ENCODE measurements around the gene HMGXB4. TPM values are rescaled to one million over a fixed set of nuclear protein-coding genes. Genes with fewer than 3 reads are reported as not detected.

HMGXB4 gene
- total and polyA plus RNA-seq, 2 of the 4 experiments (the other 2 are of a cell fraction), result 11.8 to 18.5 TPM

DNA sequence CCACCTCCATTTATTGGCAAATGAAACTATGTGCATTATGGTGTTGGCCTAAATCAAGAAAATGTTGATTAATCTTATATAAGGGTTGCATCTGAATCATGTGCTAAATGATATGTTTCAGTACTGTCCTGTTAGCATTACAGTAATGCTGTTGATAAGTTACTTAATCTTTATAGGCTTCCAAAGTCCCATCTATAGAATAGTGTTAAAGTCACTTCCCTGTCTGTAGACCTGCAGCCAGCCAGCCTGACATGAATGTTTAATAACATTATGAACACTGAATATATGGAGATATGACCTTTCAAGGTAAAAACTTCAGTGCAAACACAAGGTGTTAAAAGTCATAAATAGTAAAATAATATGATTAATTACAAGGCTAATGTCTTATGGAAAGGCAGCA is 38.8 kb downstream of the HMGXB4 start:
- no TSS peak for BruUV-seq (replicated peaks)
- no peak overlapping the region for H2AK5ac ChIP-seq (ENCODE audit: low read depth, low read length)
- dilution Hi-C loops (cut with HindIII; ENCODE audit: low sequenced_read_pairs, unreplicated experiment), result no loop called here
- CTCF ChIA-PET, result no interaction called here
- H3K14ac ChIP-seq (replicated peaks; ENCODE audit: low read depth, low read length), result no peak overlapping the region
- H3K27ac ChIP-seq (ENCODE audit: insufficient read depth, low read length), result no peak overlapping the region
- no peak overlapping the region for H2AFZ ChIP-seq (replicated peaks; ENCODE audit: low read length, poor library complexity)
- intact Hi-C loops (cut with micrococcal nuclease), result no loop called here
- no peak overlapping the region for H3K4me2 ChIP-seq (ENCODE audit: low read depth, low read length)
- H4K5ac ChIP-seq (ENCODE audit: low read depth, low read length), result no peak overlapping the region
- in situ Hi-C loops (cut with MboI; ENCODE audit: low sequenced_read_pairs), result no loop called here
- no peak overlapping the region for H3K9ac ChIP-seq (ENCODE audit: low read depth, low read length)
- H2BK5ac ChIP-seq (ENCODE audit: low read depth, low read length, poor library complexity, severe bottlenecking), result no peak overlapping the region
- H2AK9ac ChIP-seq (replicated peaks; ENCODE audit: low read depth, low read length, poor library complexity), result no peak overlapping the region
- H3K4me3 ChIP-seq (ENCODE audit: insufficient read depth, low read depth, low read length), result no peak overlapping the region
- POLR2A ChIA-PET (ENCODE audit: unreplicated experiment), result no interaction called here
- H2BK120ac ChIP-seq (ENCODE audit: low read depth, low read length), result no peak overlapping the region
- peaks cover 6% of the 10 kb centered on the region; the same call in 1 of the 2 replicates for H3K9me1 ChIP-seq (ENCODE audit: insufficient read depth, low read length)
- H3K4ac ChIP-seq (ENCODE audit: low read depth, low read length), result no peak overlapping the region
- TF ChIP-seq USF2 (IDR thresholded peaks at IDR 0.05; ENCODE audit: low read depth, low read length), result no peak
- TF ChIP-seq SMC3 (IDR thresholded peaks at IDR 0.05; ENCODE audit: low read depth, low read length), result no peak
- TF ChIP-seq MAFK (IDR thresholded peaks at IDR 0.05; ENCODE audit: low read depth, low read length), result no peak
- no peak for TF ChIP-seq ELK1 (IDR thresholded peaks at IDR 0.05; ENCODE audit: borderline replicate concordance, low read depth, low read length)
- no peak for TF ChIP-seq RCOR1 (IDR thresholded peaks at IDR 0.05; ENCODE audit: insufficient replicate concordance, low read length)
- no peak for TF ChIP-seq FOS (IDR thresholded peaks at IDR 0.05; ENCODE audit: low read depth, low read length)
- TF ChIP-seq MAZ (IDR thresholded peaks at IDR 0.05; ENCODE audit: borderline replicate concordance, low read depth, low read length), result no peak
- TF ChIP-seq RAD21 (IDR thresholded peaks at IDR 0.05; ENCODE audit: low read length), result no peak
- TF ChIP-seq BHLHE40 (IDR thresholded peaks at IDR 0.05; ENCODE audit: low read depth, low read length), result no peak
- no peak for TF ChIP-seq POLR2A (IDR thresholded peaks at IDR 0.05; ENCODE audit: low read depth, low read length)
- TF ChIP-seq CHD1 (IDR thresholded peaks at IDR 0.05; ENCODE audit: low read depth, low read length), result no peak
- TF ChIP-seq, protein P1, sequence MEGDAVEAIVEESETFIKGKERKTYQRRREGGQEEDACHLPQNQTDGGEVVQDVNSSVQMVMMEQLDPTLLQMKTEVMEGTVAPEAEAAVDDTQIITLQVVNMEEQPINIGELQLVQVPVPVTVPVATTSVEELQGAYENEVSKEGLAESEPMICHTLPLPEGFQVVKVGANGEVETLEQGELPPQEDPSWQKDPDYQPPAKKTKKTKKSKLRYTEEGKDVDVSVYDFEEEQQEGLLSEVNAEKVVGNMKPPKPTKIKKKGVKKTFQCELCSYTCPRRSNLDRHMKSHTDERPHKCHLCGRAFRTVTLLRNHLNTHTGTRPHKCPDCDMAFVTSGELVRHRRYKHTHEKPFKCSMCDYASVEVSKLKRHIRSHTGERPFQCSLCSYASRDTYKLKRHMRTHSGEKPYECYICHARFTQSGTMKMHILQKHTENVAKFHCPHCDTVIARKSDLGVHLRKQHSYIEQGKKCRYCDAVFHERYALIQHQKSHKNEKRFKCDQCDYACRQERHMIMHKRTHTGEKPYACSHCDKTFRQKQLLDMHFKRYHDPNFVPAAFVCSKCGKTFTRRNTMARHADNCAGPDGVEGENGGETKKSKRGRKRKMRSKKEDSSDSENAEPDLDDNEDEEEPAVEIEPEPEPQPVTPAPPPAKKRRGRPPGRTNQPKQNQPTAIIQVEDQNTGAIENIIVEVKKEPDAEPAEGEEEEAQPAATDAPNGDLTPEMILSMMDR (conservative IDR thresholded peaks at IDR 0.05; ENCODE audit: low read depth, low read length), result no peak
- TF ChIP-seq RFX5 (IDR thresholded peaks at IDR 0.05; ENCODE audit: low read depth, low read length), result no peak
- TF ChIP-seq NFE2L2 (IDR thresholded peaks at IDR 0.05; ENCODE audit: low read depth, low read length), result no peak
- no peak for TF ChIP-seq MXI1 (IDR thresholded peaks at IDR 0.05; ENCODE audit: borderline replicate concordance, low read depth, low read length)
- no peak for TF ChIP-seq CEBPB (IDR thresholded peaks at IDR 0.05; ENCODE audit: low read depth, low read length)
- ATAC-seq (ENCODE audit: low read depth) (no peak), DNase-seq (no peak)
- H3K56ac ChIP-seq (ENCODE audit: extremely low read depth, insufficient read depth, low read length), result no peak overlapping the region
- H4K20me1 ChIP-seq (ENCODE audit: insufficient read depth, low read length), result 0 out of 2 replicates have a peak, but pooled peaks cover under 1% of the 10 kb centered on the region
- H3K79me1 ChIP-seq (ENCODE audit: low read depth in 1 of 2, low read length in 2 of 2), result peaks cover 3 to 13% of the 10 kb centered on the region in 2 experiments; a peak in 2 of 4 replicates
- no peak overlapping the region for H3K23ac ChIP-seq (ENCODE audit: low read depth, low read length)
- no peak overlapping the region for H2BK15ac ChIP-seq (ENCODE audit: low read depth, low read length)
- 0 out of 2 replicates have a peak, but pooled peaks cover 3% of the 10 kb centered on the region for H3K4me1 ChIP-seq (ENCODE audit: control insufficient read depth, insufficient read depth, low read length)
- peaks cover 21% of the 10 kb centered on the region for H3K36me3 ChIP-seq (ENCODE audit: control insufficient read depth, insufficient read depth, low read length)
- no peaks in the 10 kb centered on the region for H3K27me3 ChIP-seq (ENCODE audit: control insufficient read depth, insufficient read depth, low read length)
- H4K91ac ChIP-seq (ENCODE audit: insufficient read depth, low read depth, low read length), result no peak overlapping the region
- H4K8ac ChIP-seq (ENCODE audit: low read depth in 2 of 2, low read length in 2 of 2), result no peak overlapping the region
- no peaks in the 10 kb centered on the region for H3K9me3 ChIP-seq (ENCODE audit: control insufficient read depth, insufficient read depth, low read length)
- no peak overlapping the region for H2BK20ac ChIP-seq (ENCODE audit: low read depth, low read length)
- H3K18ac ChIP-seq (ENCODE audit: low read depth, low read length), result no peak overlapping the region

All from IMR-90 (cell line).